GM21381 (cell line): Measurements from ENCODE around the gene ENOX1.

Experiments
- ATAC-seq: cut with Tn5 transposase; IDR thresholded peaks from one replicate; pipeline ENCODE4 v1.9.1; 2021; ENCODE audit warnings: mild to moderate bottlenecking, moderate library complexity; ENCODE audit not compliant: unreplicated experiment

Gene ENOX1

DNA sequence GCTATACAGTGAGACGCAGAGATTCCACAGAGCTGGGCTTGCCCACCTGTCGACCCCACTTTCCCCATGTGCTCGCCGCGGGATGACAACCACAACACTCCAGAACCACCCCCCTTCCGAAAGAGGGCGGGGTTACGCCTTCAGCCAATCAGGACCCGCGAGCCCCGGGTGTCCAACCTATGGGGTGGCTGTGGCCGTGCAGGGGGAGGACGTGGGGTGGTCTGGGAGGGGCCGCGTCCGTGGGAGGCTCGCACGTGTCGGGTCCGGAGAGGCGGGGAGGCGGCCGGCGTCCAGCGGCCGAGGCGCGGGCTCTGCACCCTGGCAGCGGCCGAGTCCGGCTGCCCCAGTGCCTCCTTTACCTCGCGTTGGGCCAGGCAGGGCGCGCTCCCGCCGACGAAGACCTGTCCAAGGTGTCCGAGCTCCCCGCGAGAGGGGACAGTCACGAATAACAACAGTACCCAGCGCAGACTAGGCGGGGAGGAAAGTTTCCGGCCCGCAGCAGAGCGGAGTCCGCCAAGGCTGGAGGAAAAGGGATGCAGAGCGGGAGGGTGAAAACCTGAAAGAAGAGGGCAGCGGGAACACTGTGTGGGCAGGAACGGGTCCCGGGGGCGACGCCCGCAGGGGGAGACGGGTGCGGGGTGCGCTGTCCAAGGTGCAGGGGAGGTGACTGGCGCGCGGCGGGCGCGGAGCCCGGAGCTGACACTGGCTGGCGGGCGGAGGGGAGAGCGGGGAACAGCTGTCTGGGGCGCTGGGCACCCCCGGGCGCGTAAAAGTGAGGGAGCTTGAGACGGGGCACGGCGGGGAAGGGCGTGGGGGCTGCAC is 911 bp downstream of the ENOX1 start:
- ATAC-seq: no peak

DNA sequence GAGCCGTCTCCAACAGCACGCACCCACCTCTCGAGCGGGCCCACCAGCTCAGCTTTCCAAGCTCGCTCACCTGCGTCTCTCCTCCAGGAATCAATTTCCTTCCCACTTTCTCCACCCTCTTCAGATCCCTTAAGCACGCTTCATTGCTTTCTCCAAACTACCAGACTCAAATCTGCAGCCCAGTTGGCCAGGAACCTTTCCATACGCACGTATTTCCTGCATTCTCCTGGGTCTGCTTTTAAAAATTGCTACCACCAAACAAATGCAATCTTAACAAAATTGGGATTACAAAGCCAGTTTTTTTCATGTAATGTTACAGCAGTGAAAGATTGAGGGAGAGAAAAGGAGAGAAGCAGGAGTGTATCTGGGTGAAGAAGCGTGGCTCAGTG is 1.5 kb downstream of the ENOX1 start:
- ATAC-seq: no peak

DNA sequence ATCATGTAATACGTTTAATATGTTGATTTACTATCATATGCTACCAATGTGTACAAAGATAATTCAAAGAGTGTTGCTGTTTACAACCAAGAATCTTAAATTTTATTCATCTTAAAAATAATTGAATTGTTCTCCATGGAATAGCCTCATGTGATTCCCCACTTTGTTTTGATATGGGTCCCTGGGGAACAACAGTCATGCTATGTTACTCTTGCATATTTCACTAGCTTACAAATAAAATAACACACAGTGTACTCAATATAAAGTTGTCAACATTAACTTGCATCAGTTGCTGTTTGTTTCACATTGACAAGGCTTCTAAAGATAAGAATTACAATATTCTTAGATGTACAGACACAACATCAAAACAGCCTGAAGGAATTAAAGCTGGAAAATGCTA is 2.3 kb downstream of the ENOX1 start:
- ATAC-seq: no peak

DNA sequence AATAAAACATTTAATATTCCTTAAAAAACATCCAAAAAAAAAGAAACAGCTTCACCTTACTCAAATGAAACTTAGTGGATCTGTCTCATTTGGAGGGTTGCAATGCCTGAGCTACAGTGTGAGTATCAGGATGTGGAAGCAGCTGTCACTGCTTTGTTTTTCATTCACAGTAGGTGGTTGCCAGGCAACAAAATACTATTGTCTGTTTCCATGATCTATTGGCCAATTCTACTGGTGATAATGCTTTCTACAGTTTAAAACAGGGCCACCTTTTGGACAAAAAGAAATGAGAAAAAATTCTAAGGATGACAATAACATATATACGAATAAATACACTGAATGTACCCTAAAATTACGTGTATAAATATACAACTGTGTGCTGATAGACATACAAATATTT is 3.0 kb downstream of the ENOX1 start:
- ATAC-seq: no peak

DNA sequence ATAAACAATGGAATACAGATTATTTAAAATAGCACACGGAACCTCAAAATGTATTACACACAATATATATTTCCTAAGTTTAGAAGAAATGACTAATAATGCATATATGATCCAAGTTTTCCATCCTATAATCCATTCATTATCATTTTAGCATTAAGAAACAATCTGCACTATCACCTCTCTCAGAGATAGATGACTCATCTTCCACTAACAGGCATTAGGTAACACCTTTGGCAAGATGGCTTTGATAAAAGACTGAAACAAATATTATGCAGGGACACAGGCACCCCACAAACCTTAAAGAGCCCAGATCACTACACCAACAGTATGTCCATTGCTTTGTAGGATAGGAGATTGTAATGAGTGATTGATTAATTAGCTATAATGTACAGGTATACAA is 4.1 kb downstream of the ENOX1 start:
- ATAC-seq: no peak

DNA sequence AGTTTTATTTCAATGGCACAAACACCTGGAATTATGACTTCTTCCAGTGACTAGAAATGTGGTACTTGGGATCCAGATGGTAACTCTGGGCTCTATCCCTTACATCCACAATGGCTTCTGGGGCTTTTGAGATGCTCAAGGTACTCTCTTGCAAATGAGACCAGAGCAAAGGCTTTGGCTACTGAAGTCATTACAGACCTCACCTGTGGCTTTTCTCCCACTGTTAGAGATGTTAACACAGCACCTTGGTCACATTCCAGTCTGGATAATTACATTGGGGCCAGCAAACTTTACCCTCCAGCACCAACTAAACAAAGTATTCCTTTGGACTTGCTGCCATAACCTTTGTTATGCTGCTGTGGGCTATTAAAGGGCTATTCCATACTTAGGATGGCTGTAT is 6.1 kb downstream of the ENOX1 start:
- no peak for ATAC-seq

DNA sequence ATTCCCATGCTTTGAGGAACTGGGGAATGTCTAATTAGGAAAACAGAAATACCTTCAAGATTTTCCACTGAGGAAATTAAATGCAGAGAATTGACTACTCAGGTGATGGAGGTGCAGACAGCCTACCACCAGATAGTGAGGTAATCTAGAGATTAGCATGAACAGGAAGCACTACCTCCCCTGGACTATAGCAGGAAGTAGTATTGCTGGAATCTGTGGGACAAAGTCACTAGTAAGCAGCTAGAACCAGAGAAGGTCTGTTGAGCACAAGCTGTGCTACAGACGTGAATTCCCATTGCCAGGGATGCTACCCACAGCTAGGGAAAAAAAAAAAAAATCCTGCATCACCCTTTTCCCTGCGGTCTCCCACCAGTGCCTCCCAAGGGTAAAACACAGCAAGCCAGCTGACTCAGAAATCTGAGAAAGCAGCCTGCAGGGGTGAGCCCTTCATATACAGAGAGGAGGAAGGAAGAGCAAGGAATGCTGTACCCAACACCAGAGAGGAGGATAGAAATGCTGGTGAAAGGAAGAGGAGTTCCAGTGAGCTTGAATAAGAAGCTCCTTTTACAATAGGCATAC is 10.2 kb downstream of the ENOX1 start:
- ATAC-seq: no peak

DNA sequence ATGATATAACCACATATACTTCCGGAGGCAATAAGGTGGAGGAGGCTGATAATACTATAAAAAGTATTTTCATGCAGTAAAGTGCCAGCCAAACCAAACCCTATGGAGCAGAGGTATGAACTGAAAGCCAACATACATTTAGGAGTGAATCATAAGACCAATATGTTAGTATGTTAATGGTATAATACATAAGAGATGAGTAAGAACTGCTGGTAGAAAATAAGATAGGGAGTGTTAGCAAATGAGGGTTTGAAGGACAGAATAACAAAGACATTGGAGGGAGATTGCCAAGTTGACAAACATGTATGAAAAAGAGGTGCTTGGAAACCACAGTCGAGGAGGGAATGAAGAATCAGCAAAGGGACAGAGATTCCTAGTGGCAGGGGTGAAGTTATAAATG is 10.8 kb downstream of the ENOX1 start:
- no peak for ATAC-seq

DNA sequence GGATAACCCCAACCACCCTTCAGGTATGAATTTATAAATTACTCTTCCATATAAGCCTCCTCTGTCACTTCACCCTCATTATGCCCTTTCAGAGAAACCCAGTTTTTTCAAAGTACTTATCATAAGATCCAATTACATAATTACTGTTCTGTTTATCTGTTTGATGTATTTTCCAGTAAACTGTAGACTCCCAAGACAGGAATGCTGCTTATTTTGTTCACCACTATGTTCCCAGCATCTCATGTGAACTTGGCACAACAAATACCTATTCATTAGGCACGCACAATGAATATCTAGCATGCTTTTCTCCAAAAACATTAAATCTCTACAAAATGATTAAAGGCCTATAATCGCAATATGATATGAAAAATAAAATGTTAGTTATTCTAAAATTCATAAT is 13.2 kb downstream of the ENOX1 start:
- ATAC-seq: no peak

DNA sequence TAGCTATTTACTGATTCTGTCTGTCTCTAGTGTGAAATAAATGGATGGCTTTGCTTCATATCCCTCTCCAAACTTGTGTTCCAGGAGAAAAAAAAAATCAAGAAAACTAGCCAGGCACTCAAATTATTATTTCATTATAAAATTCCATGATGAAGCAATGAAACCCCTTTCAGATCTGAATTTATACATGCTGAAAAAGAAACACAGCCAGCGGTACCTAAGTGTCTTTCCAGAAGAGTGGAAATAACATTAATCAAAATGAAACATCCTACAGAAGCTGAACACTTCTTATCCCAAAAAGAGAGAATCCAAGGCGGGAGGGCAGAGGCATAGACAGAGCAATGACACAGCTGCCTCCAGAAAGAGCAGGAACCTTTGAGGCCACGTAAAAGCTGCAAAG is 15.9 kb downstream of the ENOX1 start:
- ATAC-seq: no peak

DNA sequence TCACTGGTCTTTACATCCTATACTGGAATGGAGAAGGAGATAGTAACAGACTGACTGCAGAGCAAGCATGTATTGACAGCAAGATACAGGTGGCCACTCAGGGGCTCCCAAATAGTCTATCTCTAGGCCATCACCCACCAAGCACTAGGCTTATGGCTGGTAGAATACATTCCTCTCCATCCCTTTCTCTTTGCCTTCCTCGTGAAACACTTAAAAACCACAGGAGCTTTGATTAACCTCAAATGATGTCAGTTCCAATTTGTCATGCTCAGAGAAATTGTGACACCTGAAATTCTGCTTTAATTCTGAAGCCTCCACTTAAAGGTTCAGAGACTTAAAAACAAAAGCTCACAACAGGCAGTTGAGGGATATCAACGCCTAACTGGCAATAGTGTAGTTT is 17.2 kb downstream of the ENOX1 start:
- ATAC-seq: no peak

DNA sequence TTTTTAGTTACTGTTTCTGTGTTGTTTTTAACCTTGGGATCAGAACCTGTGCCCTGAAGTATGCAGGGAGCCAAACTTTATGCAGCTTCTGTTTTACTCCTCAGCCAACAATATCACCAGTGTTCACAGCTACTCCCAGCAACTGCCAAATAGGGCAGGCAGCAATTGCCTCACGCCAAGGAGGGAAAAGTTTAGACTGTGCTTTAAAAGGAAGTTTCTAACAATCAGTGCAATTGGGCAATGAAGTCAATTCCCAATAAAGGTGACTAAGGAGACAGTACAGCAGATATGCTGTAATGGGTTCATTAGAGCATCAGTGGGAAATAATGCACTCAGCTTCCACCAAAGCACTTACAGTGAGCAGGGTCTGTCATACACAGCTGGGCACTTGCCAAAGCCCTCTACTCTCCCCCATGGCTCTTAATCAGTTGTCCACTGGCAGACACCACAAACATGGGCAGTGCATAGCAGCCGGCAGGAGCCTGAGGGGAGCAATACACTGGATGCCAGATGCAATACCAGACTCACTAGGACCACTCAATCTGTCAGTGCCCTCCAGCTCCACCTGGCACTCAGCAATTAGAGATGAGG is 19.3 kb downstream of the ENOX1 start:
- ATAC-seq: no peak

DNA sequence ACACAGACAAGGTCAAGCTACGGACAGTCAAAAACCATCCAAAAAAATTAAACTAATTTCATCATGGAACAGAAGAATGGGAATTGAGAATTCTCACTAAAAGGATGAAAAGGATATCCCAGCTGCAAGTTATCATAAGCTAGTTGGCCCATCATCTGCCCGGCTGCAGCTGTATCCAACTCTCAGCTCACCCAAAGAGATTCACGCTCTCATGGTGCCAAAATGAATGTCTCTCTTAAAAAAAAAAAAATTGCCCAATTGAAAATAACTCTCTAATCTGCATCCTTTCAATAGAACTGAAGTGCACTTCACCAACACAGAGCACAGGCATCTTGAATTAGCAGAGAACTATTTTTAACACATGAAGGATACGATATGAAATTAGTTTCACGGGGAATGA is 20.0 kb downstream of the ENOX1 start:
- no peak for ATAC-seq

DNA sequence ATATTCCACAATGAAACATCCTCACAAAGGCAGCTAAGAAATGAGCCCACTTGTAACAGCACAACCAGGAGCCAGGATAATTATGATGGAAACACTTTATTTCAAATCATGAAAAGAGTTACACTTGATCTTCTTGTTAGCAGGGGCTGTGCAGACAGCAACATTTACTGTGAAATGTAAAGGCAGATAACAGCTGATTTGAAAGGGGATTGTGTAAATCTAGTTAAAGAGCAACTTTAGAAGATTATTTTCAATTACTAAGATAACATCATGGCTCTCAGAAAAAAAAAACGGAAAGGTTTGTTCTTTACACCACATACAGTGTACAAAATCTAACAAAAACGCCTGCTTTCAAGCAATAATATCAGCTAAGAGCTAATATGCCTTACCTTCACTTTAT is 22.4 kb downstream of the ENOX1 start:
- no peak for ATAC-seq

DNA sequence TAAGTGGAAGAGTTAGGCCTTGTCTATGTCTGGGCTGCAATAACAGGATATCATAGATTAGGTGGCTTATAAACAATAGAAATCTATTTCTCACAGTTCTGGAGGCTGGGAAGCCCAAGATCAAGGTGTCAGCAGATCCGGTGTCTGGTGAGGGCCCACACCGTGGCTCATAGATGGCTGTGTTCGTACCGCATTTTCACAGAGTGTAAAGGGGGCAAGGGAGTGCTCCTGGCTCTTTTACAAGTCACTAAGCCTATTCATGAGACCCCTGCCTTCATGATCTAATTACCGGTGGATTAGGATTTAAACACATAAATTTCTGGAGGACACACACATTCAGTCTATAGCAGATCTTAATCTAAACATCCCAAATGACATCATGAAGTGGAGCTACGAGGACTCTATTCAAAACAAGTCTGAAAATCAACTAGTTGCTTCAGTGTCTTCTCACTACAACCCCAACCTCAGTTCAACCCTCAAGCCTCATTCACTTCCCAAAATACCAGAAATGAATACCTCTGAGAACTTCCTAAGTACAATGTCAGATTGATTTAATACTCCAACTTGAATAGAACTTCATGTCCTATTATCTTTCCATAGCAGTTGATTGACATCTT is 23.5 kb downstream of the ENOX1 start:
- no peak for ATAC-seq

DNA sequence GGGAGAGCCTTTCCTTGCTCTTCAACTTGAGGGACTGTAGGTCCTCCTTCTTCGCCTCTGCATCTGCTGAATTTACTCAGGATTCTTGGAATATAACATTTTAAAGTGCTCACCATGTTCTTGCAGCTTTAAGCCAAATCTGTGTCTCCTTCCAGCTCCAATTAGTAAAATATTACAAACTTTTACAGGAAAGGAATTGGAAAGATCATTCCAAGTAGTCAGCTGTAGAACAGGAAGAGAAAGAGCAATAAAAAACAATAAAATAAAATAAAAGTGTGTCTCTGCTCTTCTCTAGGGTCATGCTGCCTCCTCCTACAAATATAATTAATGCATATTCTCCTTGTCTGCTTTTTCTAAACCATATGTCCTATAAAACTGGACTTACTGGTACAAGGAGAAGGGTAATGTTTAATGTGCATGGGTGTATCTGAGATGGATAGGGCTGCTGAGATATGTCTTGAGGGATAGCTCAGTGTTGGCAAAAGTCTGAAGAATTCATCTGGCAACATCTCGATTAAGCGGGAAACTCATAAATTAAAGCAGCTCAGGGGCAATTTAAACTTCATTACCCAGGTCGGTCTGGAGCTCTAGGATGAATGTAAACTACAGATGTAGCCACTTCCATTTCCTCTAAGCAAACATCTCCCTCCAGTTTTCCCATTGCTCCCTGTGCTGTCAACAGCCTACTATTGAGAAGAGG is 25.0 kb downstream of the ENOX1 start:
- ATAC-seq: no peak

DNA sequence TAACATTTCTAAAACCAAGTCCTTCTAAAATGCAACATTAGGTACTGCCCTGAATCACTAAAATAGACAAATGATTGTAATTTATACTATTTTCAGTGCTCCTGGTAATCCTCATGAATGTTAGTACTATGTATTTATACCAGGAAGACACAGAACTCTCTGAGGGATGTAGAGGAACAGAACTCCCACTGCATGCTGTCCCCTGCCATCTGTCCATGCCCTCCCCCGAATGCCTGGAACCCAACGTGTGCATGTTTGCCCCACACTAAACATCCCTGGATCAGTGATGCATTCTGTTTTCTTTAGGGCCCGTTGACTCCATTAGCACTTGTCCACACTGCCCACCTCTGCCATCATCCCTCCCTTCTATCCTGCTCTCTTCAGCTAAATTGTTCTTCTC is 26.5 kb downstream of the ENOX1 start:
- ATAC-seq: no peak

DNA sequence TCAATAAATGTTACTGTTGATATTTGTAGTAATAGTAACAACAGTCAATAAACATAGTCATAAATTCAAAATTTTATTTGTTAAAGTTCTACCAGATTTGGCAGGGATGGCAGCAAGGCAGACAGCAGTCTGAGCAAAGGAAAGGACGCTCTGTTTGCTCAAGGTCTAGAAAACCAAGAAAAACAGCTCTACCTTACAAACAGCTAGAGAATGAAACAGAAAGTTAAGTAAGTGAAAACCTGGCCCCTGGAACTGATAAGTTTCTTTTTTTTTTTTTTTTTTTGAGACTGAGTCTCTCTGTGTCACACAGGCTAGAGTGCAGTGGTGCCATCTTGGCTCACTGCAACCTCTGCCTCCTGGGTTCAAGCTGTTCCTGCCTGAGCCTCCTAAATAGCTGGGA is 27.9 kb downstream of the ENOX1 start:
- ATAC-seq: peak; percentile 61

DNA sequence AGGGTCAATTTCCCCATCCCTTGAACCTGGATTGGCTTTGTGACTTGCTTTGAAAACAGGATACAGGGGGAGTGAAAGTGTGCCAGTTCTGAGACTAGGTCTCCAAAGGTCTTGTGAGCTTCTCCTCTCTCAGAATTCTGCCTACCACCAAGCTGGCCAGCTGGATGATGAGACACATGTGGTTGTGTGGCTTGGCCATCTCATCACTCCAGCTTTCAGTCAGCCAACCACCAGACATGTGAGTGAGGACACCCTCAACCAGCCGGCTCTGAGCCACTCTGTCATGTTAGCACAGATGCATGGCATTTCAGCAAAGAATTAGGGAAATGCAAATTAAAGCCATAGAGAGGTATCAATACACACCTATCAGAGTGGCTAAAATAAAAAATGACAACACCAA is 29.5 kb downstream of the ENOX1 start:
- ATAC-seq: no peak

DNA sequence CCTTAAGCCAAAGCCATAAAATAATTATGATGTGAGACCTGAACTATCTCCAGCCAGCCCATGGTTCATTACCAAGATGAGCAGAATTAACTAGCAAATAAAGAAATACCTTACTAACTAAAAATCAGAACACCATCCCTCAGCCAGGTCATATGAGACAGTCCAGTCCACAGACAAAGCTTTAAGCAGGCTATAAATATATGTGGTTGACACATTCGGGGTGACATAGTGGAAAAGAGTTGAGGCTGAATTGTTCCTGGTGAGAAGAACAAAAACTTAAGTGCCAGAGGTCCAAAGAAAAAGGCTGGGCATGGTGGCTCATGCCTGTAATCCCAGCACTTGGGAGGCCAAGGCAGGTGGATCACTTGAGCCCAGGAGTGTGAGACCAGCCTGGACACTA is 30.9 kb downstream of the ENOX1 start:
- no peak for ATAC-seq

DNA sequence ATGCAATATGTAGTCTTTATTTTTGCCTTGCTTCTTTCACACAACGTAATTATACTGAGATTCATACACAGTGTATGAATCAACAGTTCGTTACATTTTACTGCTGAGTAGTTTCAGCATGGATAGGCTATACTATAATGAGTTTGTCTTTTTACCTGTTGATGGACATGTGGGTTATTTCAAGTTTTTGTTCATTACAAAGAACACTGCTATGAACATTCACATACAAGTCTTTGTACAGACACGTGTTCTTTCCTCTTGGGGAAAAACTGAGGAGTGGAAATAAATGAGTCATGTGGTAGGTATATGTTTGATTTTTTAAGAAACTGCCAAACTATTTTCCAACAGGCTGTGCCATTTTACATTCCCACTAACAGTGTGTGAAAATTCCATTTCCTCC is 35.1 kb downstream of the ENOX1 start:
- no peak for ATAC-seq

DNA sequence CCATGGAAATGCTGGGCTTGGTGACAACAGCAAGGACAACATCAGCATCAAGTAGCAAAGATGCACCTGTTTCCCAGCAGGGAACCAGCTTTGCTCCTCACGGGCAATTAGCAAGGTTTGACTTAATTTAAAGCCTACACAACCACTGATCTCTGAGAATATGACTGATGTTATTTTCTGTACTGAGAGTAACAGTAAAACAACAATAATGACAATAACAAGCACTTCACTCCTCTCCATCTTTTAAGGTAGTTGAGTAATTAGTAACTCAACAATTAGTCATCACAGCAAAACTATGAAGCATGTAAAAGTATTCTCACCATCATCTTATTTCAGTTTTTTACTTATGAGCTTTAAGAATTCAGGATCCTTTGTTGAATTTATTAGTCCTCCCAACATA is 37.3 kb downstream of the ENOX1 start:
- ATAC-seq: no peak
